ENCODE measurements around the gene SPRYD3.

The SPRYD3 gene

DNA sequence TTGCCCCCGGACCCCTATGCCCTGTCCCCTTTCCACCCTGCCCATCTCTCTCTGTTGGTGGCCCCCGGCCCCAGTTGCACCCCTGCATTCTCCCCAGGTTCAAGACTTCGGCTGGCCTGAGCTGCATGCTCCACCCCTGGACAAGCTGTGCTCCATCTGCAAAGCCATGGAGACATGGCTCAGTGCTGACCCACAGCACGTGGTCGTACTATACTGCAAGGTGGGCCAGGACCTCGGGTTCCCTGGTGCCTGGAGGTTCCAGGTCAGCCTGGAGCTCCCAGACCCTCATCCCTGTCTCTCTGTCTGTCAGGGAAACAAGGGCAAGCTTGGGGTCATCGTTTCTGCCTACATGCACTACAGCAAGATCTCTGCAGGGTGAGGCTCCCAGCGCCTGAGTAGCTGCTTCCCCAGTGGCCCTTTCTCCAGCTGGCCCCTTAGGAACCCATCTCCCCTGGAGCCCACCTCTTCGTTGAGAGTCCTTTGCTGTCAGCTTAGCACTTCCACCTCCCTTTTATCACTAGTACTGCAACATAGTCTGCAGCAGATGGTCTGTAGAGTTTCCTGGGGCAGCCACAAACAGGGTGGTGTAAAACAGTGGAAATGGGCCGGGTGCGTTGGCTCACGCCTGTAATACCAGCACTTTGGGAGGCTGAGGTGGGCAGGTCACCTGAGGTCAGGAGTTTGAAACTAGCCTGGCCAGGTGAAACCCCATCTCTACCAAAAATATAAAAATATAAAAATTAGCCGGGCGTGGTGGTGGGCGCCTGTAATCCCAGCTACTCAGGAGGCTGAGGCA, 23.5 kb downstream of the SPRYD3 start:
- H3K4me3 ChIP-seq (ENCODE audit: low read depth, low read length) = no peak overlapping the region
- DNase-seq (ENCODE audit: low read depth) = no peak

DNA sequence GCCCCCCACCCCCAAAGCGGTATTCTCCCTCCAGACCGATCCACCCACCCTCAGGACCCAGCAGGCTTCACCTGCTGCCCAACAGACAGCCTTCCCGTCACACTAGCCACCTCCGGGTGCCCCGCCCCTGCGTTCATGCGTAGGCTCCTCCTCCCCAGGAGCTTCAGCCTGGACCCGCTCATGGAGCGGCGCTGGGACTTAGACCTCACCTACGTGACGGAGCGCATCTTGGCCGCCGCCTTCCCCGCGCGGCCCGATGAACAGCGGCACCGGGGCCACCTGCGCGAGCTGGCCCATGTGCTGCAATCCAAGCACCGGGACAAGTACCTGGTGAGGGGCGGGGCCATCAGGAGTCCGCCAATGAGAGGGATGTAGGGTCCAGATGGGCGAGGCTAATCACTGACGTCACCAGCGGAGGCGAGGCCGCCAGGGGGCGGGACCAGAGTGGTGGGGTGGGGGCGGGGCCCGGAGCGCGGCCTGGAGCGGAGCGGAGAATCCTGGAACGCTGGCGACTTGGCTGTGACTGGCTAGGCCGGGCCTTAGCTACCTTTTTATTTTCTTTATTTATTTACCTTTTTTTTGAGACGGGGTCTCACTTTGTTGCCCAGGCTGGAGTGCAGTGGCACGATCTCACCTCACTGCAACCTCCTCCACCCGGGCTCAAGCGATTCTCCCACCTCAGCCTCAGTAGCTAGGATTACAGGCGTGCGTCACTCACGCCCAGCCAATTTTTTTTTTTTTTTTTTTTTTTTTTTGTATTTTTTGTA, 24.9 kb downstream of the SPRYD3 start:
- peak; percentile 56 for DNase-seq (ENCODE audit: low read depth)

DNA sequence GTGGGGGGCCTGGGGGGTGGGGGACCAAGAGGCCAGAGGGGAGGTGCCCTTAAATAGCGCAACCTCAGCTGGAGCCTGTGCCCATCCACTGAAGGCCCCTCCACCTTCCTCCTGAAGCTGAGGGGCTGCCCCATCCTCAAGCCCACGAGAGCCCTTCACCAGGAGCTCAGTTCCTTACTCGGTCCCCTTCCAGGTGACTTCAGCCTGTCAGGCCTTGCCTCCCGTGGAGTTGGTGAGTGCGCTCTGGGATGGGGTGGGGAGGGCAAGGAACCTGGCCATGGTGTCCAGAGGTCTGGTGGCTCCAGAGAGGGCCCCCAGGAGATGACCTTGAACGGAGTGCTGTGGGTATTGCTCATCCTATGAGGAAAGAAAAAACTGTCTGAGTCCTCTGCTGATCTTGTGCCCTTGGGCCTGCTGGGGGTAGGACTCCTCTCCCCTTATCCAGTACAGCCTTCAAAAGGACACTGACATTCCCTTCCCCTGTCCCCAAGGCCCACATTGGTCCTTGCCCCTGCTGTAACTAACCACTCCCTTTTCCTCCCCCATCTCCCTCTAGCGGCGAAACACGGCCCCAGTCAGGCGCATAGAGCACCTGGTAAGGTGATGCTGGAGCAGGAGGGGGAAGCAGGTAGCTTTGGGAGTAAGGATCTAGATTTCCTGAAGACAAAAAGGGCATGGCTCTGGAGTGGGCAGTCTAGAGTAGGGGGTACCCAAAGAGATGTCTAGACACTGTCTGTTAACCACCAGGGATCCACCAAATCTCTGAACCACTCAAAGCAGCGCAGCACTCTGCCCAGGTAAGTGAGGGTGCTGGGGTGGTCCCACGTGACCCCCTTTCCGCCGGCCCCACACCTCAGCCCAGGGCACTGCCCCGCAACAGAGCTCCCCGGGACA, 25.7 kb downstream of the SPRYD3 start:
- DNase-seq (ENCODE audit: low read depth) = no peak
- H3K4me3 ChIP-seq (ENCODE audit: low read depth, low read length) = peak overlapping the region; percentile 46

More for the DNA sequence above, 24.9 kb downstream of the SPRYD3 start:
- peak overlapping the region; percentile 46 for H3K4me3 ChIP-seq (ENCODE audit: low read depth, low read length)

DNA sequence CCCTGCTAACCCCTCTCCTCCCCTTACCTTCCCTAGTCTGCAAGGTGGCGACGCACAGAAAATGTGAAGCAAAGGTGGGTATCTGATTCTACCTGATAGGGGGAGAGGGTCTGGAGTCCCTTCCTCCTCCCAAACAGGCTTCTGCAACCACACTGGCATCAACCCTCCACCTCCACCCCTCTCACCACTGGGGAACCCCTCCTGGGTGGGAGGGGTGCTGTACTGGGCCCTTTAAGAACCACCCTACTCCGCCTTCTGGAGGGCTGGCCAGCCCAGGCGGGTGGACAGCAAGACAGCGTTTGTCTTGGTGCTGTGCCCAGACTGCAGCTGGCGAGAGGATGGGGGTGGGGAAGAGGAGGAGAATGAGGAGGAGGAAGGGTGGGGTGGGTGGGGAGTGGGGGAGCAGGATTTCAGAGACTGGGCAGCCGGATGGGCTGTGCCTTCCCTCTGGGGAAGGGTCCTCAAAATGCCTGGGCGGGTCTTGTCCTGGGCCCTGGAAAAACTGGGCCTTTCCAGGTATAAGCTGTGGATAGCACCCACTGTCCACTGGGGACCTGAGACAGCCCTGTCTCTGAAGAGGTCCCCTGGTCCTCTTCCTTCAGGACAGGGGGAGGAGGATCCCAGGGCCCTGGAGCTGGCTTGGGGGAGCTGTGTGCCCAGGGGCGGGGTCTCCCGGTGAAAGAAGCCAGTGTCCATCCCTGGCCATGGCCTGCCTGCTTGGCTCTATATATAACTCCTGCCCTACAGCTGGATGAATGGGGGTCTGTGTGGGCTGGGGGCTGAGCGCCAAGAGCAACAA, 26.6 kb downstream of the SPRYD3 start:
- H3K4me3 ChIP-seq (ENCODE audit: low read depth, low read length) = peak overlapping the region; percentile 71
- peak; percentile 56 for DNase-seq (ENCODE audit: low read depth)

DNA sequence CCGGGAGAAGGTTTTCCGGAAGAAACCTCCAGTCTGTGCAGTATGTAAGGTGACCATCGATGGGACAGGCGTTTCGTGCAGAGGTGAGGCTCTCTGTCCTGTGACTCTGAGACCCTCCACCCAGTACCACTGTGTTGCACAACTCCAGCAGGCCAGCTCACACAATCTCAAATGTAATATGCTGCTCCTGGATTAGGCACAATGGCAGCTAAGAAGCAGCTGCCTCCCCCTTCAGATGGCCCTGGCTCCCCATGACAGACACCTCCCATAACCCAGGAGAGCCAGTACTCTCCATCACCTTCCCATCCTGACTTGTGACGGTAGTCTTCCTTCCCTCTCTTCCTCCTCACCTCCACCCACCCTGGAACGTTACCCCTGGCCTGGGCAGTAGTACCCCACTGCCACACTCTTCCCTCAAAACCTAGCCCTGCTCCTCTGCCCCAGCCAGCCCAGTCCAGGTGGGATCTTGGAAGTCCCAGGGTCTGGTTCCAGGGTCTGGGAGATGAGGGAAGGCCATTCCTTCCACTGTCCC, 27.2 kb downstream of the SPRYD3 start:
- DNase-seq (ENCODE audit: low read depth) = no peak
- peak overlapping the region; percentile 71 for H3K4me3 ChIP-seq (ENCODE audit: low read depth, low read length)

DNA sequence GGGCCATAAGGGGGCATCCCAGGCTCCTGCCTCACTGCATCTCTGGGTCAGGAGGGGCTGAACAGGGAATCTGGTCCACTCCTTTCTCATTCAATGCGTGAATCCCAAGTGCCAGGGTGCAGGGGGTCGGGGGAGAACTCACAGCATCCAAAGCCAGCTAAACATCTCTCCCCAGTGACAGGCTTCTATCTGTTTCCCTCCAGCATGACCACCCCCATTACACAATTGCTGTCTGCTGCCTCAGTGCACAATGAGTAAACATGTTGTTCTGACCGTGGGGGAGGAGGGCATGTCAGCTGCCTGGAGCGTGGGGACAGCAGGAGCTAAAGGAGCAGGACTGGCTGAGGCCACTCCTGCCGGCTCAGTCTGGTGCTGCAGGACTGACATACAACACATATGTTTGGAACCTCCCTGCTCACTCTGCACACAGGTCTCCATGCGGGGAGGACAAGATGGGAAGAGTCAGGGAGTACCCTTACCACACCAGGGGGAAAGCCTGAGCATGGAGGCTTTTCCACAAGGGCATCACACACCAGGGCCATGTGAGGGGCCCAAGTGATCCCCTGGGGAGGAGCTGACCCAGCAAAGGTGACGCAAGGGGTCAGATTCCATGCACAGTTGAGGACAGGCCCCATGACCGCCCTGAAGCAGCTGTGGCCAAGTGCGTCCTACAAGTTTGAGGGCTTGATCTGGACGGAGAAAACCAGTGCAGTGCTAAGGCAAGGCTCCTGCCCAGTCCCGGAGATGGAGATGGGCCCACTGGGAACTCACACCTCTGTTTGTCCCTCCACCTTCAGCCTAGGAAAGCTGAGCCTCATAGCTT, 27.9 kb downstream of the SPRYD3 start:
- DNase-seq (ENCODE audit: low read depth) = peak; percentile 60
- H3K4me3 ChIP-seq (ENCODE audit: low read depth, low read length) = peak overlapping the region; percentile 71

DNA sequence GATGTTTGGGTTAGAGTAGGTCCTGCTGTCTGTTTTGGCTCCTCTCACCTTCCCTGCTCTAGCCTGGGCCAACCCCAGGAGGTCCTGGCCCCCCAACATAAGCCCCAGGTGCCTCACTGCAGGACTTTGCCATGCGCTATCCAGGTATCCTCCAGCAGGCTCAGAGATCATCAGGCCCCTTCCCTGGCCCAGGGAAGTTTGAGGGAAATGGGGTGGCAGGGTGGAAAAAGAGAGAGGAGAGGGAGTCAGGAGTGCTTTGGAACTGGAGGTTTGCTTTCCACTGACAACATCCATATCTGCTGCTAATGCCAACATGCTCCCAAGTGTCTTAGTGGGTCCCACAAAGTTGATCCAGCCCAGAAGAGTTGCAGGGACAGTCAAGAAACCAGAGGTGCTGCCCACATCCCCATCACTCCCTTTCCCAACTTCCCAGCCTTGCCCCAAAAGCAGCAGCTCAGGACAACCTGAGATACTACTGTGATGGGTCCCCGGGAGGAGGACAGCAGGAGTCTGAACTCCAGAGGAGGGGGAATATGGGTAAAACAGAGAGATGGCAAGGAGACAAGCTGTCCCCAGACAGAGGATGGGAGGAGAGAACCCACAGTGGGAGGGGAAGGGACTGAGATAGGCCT, 28.6 kb downstream of the SPRYD3 start:
- H3K4me3 ChIP-seq (ENCODE audit: low read depth, low read length) = peak overlapping the region; percentile 71

DNA sequence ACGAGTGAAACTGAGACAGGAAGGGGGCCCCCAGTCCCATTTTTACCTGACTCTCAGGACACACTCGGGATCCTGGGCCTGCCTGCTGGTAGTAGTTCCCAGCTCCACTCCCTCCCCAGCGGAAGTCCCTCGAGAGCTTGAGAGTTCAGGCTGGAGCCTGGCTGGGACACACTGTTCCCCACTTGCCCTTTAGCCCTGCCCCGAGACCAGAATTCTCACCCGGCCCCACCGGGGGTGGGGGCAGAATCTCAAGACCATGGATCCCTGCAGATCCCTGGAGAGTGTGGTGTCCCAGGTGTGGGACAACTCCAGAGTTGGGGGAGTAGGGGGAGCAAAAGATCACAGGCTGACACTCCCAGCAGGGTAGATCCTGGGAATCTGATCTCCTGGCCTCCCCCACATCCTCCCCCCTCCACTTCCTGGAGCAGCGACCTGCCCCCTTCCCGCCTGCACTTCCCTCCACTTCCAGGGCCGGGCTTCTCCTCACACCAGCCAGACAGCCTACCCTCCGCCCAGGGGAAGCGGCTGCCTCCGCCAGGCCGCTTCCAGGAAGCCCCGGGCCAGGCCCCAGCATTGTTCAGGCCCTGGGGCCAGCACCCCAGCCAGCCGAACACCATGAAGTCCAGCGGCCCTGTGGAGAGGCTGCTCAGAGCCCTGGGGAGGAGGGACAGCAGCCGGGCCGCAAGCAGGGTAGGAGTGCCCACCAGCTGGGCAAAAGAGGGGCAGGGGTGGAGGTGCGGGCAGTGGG, 29.4 kb downstream of the SPRYD3 start, which contains the start of gene TNS2:
Gene TNS2, plus strand, starts transcription at position 495 of the 748 bp plus-strand sequence. Its CDS starts 121 bp downstream, at position 616.
- peak within 1 kb of the TSS; percentile 71 for H3K4me3 ChIP-seq (ENCODE audit: low read depth, low read length)
- no peak for DNase-seq (ENCODE audit: low read depth)

More for the DNA sequence above, 28.6 kb downstream of the SPRYD3 start:
- DNase-seq (ENCODE audit: low read depth) = no peak

DNA sequence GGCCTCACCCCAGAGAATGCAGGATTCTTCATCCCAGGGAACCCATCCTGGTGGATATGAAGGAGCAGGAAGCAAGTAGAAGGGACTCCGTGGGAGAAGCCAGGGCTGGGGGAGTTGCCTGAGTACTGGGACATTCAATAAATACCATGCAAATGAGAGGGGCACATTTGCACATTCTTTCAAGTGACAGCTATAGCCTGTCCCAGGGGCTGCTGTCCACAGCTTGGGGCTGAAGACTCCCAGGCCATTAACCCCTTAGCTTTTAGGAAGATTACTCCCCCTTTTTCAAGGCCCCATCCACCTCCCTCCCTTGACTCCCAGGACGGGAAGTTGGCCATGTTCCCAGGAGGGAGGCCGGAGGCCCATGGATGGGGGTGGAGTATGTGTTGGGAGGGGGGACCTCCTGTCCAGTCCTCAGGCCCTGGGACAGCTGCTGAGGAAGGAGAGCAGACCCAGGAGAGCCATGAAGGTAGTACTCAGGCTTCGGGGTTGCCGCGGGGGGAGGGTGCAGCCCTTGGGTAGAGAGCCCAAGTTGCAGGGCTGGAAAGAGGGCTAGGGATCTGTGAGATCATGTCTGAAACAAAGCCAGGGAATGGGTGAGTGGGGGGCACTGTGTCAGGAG, 30.3 kb downstream of the SPRYD3 start:
- H3K4me3 ChIP-seq (ENCODE audit: low read depth, low read length) = peak overlapping the region; percentile 71
- DNase-seq (ENCODE audit: low read depth) = peak; percentile 68

DNA sequence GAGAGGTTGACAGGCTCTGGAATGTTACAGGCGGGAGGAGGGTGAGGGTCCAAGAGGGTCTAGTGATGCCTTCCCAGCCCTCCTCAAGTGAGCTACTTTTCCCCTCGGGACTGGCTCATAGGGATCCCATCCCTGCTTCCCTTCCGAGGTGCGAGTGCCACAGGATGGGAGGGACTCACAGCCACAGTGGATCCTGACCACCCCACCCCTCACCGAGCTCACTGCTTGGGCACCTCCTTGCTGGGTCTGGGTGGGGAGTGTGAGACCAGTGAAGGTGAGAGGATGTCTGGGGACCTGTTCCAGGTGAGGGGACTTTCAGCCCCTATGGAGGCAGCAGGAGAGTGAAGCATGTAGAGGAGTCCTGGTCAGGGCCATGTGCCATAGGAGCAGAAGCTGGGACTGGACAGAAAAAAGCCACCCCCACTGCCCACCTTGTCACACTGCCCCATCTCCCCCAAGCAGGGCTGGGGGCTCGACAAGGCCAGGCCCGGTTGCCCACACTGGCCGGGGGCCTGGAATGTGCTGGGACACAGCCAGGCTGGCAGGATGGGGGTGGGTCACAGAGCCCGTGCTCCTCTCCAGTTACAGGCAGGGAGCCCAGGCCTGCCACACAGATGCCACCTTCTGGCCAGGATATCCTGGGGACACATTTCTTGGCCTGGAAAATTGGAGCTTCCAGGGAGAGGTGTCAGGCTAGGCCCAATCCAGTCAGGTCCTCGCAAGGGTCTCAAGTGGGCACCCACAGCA, 31.0 kb downstream of the SPRYD3 start:
- DNase-seq (ENCODE audit: low read depth) = no peak
- peak overlapping the region; percentile 71 for H3K4me3 ChIP-seq (ENCODE audit: low read depth, low read length)

DNA sequence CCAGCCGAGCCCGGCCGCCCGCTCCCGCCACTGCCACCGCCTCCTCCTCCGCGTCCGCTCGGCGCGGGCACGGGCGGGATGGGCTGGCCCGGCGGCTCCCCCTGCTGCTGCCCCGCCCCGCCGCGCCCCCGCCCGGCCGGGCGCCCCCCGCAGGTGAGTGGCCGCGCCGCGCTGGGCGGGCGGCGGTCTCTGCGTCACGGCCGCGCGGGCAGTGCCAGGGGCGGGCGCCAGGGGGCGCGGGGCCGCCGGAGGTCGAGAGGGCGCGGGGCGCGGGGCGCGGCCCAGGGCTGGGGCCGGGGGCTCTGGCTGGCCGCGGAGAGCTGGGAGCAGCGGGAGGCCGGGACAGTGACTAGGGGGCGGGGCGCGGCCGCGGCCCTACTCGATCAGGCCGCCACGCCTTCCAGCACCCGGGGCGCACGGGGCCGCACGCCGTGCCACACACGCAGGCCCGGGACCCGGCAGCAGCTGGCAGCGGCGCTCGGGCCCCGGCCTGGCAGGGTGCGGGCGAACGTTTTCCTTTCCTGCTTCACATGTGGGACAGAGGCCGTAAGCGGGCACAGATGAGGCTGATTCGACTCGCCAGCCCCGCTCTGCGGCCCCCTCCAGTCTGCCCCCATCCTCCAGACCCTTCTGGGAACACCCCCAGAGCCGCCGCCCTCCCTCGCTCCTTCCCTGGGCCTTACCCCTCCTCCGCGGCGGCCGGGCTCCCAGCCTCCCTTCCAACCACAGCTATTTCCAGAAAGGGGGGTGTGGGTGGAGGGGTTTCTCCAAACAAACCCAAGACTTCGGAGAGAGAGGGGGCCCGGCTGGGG, 31.8 kb downstream of the SPRYD3 start:
- H3K4me3 ChIP-seq (ENCODE audit: low read depth, low read length) = peak overlapping the region; percentile 71
- DNase-seq (ENCODE audit: low read depth) = peak; percentile 64

DNA sequence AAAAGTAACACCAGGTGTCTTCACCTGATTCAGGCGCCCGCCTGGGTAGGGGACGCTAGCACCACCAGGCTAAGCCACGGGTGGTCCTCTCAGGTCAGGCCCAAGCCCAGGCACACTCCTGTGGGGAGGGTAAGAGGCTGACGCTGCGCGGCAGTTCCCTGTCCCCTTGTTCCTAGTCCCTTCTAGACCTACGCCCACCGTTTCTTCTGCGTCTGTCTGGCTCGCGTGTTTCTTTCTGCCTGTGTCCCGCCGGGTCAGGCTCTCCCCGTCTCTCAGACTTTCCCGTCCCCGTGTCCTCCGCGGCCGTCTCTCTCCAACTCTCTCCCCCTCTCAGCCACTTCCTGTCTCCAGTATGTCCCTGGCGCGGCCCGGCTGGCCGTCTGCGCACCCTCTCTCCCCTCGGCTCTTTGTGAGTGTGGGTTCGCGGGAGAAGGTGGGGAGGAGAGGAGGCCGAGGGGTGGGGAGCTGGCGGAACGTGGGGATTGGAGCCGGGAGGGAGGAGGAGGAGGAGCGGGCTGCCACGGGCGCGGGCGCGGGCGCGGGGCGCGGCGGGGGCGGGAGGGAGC, 32.5 kb downstream of the SPRYD3 start:
- H3K4me3 ChIP-seq (ENCODE audit: low read depth, low read length) = peak overlapping the region; percentile 63
- peak; percentile 79 for DNase-seq (ENCODE audit: low read depth)

DNA sequence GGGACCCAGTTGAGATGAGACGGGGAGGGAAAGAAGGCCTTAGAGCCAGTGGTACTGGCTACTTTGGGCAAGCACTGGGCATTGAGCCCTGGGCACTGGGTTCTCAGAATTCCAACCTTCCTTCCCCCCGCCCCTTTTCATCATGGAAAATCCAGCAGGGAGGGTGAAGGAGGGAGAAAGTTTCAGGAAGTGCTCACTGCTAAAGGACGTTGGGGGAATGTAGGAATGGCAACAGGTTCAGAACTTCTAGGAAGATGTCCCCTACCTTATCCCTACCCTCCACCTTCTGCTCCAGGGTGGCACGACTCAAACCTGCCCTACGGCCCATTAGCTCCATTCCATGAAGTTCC, 33.5 kb downstream of the SPRYD3 start:
- H3K4me3 ChIP-seq (ENCODE audit: low read depth, low read length) = peak overlapping the region; percentile 63

DNA sequence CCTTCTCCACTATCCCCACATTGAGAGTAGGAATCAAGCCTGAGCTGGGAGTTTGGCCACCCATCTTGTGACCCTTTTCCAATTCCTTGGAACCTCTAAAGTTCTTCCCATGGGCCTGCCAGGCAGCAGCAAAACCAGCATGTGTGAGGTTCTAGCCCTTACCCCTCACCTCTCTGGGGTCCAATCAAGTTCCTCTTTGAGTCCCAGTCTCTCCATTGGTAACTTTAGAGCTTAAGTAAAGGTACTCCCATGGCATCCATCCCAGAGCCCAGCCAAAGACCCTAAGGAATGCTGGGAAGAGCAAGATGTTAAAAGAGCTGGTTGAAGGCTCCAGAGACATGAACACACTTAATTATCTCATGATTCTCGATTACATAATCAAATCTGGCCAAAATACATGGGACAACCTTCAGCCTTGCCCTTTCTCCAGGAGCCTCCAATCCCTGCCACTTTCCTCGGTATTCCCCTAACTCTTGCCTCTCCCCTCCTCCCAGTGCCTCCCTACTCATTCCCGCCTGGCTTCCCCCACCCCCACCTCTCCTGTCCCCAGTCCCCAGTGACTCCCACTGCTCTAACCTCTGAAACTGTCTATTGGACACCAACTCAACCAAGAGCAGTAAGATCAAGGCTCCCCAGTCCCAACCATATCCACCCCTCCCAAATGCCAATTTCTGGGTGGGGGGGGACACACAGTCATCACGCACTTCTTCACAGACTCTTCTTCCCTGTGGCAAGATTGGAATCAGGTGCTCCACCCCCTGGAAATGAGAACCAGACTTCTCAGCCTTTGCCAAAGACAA, 34.1 kb downstream of the SPRYD3 start:
- no peak for DNase-seq (ENCODE audit: low read depth)
- H3K4me3 ChIP-seq (ENCODE audit: low read depth, low read length) = no peak overlapping the region

More for the DNA sequence above, 33.5 kb downstream of the SPRYD3 start:
- DNase-seq (ENCODE audit: low read depth) = no peak

All from skeletal muscle cell (primary cell).